ENCODE data around the gene SMG1.
"Not testable (repeated sequence)": the region's sequence is repeated elsewhere in the genome, so short reads cannot be mapped to it uniquely, and the experiment has no call there.

The SMG1 gene

DNA sequence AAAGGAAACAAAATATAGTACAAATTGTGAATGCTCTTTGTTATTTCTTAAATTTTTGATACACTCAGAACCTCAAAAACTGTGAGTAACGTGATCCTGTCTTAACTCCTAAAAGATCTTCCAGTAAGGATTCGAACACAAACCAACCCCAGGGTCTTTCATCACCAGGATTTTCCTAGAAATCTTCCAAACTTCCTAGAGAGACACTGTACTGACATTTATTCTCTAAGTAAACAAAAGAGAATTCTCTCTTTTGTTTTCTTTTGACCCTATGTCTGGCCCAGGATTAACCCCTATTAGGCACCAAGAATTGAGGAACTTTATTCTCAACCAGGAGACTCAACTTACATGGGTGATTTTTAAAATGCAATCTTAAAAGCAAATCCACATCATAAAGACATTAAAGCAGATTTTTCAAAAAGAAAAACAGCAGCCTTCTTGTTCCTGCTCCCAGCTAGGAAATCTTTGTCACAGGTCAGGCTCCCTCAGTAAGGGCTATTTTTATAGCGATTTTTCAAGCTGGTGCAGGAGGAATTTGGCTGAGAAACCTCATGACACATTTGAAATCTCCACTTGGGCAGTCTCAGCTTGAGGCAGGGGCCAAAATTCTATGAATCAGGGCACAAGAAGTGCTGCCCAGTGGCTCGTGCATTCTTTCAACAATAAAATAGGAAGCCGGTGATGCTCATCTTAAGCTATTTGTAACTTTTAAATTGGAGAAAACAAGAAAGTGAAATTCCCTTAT lies 6.2 kb upstream of the SMG1 start:
- DNase-seq: no peak

- no peak for DNase-seq
These were observed 5.5 kb upstream of the SMG1 start for GRCh38 chr16:18931756-18932155.

- not testable (repeated sequence) for DNase-seq
These were observed 3.9 kb upstream of the SMG1 start for GRCh38 chr16:18930095-18930494.

GRCh38 chr16:18928073-18928472 lies 1.9 kb upstream of the SMG1 start:
- DNase-seq: not testable (repeated sequence)

DNA sequence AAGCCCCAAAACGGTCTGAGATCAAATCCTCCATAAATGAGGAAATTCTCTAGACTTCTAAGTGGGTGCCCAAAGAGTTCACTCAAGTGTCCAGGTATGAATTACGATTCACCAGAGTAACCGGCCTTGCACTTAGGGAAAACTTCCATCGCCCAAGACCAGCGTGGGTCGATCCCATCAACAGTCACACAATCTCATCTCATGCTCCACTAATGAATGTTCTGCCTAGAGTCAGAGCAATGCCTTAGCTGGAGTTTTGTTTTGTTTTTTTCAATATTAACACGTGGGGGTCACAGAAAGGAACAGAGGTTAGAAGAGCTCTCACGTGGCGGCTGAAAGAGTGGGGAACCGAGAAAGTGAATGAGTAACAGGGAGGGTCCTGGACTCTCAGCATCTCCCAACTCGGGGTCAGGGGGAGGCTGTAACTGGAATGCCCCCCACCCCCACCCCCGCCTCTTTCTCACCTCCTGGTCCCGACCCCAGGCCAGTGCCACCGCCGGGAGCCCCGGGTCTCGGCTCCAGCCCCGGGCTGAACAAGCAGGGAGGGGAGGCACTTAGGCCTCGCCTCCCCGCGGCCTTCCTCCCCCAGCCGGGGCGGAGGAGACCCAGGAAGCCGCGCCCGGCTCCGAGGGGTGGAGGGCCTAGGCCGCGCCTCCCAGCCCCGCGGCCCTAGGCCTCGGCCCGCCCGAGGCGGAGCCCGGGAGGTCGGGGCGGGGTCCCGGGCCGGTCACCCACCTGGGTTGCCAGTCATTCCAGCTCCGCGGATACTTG lies 808 bp downstream of the SMG1 start:
- not testable (repeated sequence) for DNase-seq

DNA sequence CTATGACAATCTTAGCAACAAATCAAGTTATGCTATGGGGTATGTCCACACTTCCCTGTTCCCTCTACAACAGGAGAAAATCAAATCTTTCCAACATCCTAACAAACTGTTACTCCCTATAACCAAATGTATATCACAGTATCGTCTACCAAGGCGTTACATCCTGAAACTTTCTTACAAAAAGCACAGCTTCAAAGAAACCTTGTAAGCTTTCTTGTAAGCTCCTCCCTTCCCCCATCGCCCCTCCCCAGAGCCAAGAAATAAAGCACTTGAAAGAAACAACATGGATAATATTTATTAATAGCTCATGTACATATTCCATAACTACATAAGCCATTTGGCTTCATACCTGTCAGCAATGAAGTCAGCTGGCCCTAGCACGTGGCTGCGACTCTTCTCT lies 2.3 kb downstream of the SMG1 start:
- DNase-seq: not testable (repeated sequence)

GRCh38 chr16:18923124-18923523 lies 3.1 kb downstream of the SMG1 start:
- not testable (repeated sequence) for DNase-seq

- not testable (repeated sequence) for DNase-seq
These were observed 16.6 kb downstream of the SMG1 start for GRCh38 chr16:18909585-18909984.

GRCh38 chr16:18908716-18909115 lies 17.5 kb downstream of the SMG1 start:
- not testable (repeated sequence) for DNase-seq

- DNase-seq: not testable (repeated sequence)
These were observed 23.4 kb downstream of the SMG1 start for GRCh38 chr16:18902778-18903177.

GRCh38 chr16:18902044-18902443 lies 24.2 kb downstream of the SMG1 start:
- DNase-seq: not testable (repeated sequence)

GRCh38 chr16:18901194-18901593 lies 25.0 kb downstream of the SMG1 start:
- not testable (repeated sequence) for DNase-seq

- DNase-seq: not testable (repeated sequence)
These were observed 41.8 kb downstream of the SMG1 start for GRCh38 chr16:18884456-18884855.

DNA sequence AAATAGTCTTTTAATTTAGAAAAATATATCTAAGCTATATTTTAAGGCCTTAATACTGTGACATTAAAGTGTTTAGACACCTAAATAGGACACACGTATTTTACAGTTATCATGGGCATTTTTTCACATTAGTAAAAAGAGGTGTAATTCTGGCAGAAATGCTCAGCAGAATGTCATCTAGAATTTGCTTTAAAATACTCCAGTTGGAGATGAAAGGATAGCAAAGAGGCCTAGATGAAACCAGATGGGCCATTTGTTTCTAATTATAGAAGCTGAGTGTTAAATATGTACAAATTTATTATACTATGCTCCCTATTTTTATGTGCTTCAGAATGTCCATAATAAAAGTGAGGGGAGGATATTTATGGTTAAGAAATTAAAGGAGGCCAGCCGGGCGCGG lies 48.5 kb downstream of the SMG1 start:
- DNase-seq: not testable (repeated sequence)

- not testable (repeated sequence) for DNase-seq
These were observed 48.9 kb downstream of the SMG1 start for GRCh38 chr16:18877259-18877658.

DNA sequence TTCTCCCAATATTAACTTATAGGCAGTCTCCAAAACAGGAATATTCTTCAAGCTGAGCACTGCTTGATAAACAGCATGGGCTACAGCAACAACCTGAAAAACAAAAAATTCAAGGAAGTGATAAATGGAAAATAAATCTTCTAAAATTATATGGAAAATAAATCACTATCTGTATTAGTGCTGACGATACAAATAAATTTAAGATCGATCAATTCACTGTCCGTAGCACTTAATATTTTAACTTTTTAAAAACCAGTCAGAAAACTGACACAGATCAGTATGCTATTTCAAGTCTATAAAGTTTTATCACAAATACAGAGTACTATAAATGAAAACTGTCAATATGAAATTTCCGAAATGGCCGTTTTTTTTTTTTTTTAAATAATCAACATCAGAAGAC lies 49.9 kb downstream of the SMG1 start:
- not testable (repeated sequence) for DNase-seq

DNA sequence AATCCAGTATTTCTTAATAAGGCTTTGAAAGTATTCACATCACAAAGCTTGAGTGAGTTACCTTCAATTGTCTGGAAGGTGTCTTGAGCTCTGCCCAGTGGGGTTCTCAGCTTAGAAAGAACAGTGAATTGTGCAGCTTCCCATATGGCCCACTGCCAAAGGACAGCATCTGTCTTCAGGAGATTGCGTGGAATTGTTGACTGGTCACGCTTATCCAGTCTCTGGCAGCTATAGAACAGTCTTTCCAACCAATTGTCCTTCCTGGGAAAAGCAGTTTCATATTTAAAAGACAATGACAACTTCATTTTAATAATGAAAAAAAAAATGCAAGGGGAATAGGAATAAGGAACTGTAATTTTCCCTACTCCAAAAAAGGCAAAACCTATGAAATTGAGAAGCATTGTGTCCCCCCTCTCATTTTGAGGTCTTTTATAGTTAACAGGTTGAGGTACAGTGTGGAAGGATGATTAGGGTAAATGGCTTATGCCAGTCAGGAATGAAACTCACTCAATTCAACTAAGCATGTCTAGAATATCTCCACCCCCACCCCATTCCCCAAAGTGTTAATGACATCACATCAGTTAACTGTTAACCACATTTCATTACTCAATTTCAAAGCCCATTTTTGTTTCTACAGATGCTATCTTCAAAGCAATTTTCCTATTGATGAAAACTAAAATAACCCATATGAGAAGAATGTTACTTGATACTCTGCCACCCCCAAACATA lies 57.0 kb downstream of the SMG1 start:
- DNase-seq: not testable (repeated sequence)

- DNase-seq: not testable (repeated sequence)
These were observed 59.9 kb downstream of the SMG1 start for GRCh38 chr16:18866277-18866823.

GRCh38 chr16:18862891-18863290 lies 63.3 kb downstream of the SMG1 start:
- not testable (repeated sequence) for DNase-seq

DNA sequence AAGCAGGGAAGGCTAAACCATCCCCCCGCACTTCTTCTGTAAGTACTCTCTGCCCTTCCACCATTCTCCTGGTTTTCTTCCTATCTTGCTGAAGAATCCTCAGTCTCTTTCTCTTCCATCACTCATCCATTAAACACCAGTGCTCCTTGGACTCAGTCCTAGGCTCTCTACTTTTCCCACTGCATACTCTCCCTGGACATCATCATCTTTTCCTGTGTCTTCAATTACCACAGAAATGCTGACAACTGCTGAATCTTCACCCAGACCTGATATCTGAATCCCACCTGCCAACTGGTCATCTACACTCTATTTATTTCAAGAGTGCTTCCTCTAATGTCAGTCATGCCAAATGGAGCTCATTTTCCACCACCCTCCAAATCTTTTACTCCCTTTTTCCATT lies 71.0 kb downstream of the SMG1 start:
- DNase-seq: no peak

GRCh38 chr16:18853694-18854093 lies 72.5 kb downstream of the SMG1 start:
- DNase-seq: no peak

DNA sequence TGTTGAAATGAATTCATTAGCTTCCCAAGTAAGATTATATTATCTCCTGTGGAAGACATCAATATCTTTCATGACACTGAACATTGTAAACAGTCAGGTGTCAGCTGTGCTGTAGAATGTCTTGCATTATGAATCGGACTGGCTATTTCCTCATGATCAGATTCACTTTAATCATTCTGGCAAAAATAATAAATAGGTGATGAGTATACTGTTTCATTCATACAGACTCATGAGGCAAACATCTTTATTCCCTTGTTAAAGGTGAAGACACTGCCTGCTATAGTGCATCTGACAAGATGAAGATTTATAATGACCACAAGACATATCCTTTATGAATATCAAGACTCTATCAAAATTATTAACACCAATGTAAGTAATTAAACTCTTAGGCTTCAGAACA lies 73.6 kb downstream of the SMG1 start:
- DNase-seq: no peak

DNA sequence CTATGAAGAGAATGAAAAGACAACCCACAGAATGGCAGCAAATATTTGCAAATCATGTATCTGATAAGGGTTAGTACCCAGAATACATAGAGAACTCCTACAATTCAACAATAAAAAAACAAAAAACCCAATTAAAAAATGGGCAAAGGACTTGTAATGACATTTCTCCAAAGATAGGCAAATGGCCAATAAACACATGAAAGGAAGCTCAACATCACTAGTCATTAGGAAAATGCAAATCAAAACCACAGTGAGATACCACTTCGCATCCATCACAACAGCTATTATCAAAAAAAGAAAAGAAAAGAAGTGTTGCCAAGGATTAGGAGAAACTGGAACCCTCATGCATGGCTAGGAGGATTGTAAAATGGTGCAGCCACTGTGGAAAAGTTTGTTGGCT lies 79.8 kb downstream of the SMG1 start:
- DNase-seq: no peak

All from NCI-H2107 (cell line).